Measurements from ENCODE around the gene BPI.
A peak's percentile ranks its signal among the peaks of the same experiment; 100 is the strongest.
"Not testable (repeated sequence)": the region's sequence is repeated elsewhere in the genome, so short reads cannot be mapped to it uniquely, and the experiment has no call there.

The BPI gene

GRCh38 chr20:38303908-38304379, at the start of gene BPI:
Gene BPI (plus strand): TSS chr20:38304156. CDS start chr20:38304224, 68 bp downstream.
- no peak within 1 kb of the TSS for H3K27ac ChIP-seq
- H3K4me3 ChIP-seq: no peak within 1 kb of the TSS

GRCh38 chr20:38254621-38255020, 49.3 kb upstream of the BPI start:
- H3K4me3 ChIP-seq: not testable (repeated sequence)
- H3K27ac ChIP-seq: peak overlapping the region in 2 of 21 experiments; percentile 25 to 57

- no peak overlapping the region for H3K4me3 ChIP-seq
- peak overlapping the region in 5 of 21 experiments; percentile 2 to 57 (median 25) for H3K27ac ChIP-seq
Observed at GRCh38 chr20:38255393-38255792, 48.6 kb upstream of the BPI start.

DNA sequence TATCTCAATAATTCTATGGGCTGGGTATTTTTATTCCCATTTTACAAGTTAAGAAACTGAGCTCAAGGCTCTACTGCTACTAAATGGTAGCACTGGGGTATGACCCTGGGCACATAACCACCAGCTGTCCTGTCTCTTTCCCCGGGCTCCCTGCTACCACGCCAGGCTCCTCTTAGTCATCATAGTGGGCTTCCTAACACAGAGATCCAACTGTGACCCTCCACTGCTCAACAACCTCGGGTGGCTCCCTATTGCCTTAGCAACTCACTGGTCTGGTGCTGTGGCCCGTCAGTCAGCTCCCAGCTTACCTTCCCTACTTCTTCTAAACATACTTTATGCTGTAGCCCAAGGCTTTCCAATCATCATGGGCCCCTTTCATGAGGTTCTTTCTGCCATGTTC, 47.9 kb upstream of the BPI start:
- Histone ChIP-seq H3K27ac (peak overlapping the region in 5 of 21 experiments; percentile 10 to 52 (median 27)), H3K4me3 (no peak overlapping the region)

GRCh38 chr20:38256966-38257365, 47.0 kb upstream of the BPI start:
- H3K4me3 ChIP-seq: no peak overlapping the region
- H3K27ac ChIP-seq: no peak overlapping the region

- Histone ChIP-seq H3K4me3 (no peak overlapping the region), H3K27ac (no peak overlapping the region)
Observed at GRCh38 chr20:38258545-38259215, 45.3 kb upstream of the BPI start.

DNA sequence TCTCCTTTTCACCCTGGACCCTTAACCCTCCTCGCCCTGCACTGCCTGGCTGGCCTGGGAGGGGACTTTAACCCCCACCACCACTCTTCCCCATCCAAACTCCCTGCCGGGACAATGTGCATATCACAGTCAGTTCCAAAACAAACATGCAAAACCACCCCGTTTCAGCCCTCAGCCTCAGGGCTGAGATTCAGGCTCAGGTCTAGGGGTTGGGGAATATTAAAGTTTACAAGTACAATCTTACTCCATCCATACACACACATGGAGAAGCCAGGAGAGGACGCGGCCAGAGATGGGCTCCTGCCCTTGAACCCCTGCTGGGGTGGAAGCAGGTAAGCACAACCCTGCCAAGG, 44.0 kb upstream of the BPI start:
- peak overlapping the region in 5 of 7 experiments; percentile 3 to 33 (median 20) for H3K4me3 ChIP-seq
- H3K27ac ChIP-seq: peak overlapping the region in 14 of 21 experiments; percentile 4 to 75 (median 49)

DNA sequence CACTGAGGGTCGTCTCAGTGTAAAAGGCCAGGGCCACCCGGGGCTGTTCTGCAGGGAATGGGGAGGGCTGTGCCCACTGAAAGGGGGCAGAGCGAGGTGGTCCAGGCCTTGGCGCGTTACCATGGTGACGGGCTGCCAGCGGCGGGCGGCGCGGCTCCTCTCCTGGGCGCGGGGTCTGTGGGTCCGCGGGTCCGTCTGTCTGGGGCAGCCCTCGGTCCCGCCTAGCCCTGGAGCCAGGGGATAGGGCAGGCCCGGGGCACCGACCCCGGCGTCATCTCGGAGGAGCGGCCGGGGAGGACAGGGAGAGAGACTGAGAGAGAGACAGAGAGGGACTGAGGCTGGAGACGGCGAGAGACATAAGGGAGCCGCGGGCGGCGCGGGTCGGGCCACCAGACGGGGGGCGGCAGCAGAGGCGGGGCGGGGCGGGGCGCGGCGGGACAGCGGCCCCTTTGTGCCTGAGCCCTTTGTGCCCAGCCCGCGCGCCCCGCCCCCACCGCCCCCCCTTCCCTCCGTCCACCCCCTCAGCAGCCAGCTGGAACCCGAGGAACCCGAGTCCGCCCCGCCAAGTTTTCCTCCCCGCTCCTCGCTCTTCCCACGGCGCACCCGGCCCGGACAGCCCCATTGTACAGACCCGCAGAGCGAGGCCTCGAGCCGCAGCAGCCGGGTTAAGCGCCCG, 43.4 kb upstream of the BPI start, which contains the start of gene KIAA1755:
TSS of gene KIAA1755 (minus strand) at position 358 of the 676 bp plus-strand sequence. CDS start at position 123, 235 bp downstream.
- peak within 1 kb of the TSS in 5 of 7 experiments; percentile 3 to 33 (median 20) for H3K4me3 ChIP-seq

GRCh38 chr20:38261054-38261390, 42.9 kb upstream of the BPI start:
- Histone ChIP-seq H3K4me3 (peak overlapping the region in 3 of 7 experiments; percentile 20 to 33 (median 28)), H3K27ac (peak overlapping the region in 6 of 21 experiments; percentile 4 to 75 (median 44))

More for the DNA sequence above, 43.4 kb upstream of the BPI start, which contains the start of gene KIAA1755:
- H3K27ac ChIP-seq: peak within 1 kb of the TSS in 15 of 21 experiments; percentile 4 to 75 (median 48)

- no peak overlapping the region for H3K4me3 ChIP-seq
- no peak overlapping the region for H3K27ac ChIP-seq
Observed at GRCh38 chr20:38262931-38263330, 41.0 kb upstream of the BPI start.

- no peak overlapping the region for H3K4me3 ChIP-seq
- H3K27ac ChIP-seq: no peak overlapping the region
Observed at GRCh38 chr20:38266426-38266825, 37.5 kb upstream of the BPI start.

DNA sequence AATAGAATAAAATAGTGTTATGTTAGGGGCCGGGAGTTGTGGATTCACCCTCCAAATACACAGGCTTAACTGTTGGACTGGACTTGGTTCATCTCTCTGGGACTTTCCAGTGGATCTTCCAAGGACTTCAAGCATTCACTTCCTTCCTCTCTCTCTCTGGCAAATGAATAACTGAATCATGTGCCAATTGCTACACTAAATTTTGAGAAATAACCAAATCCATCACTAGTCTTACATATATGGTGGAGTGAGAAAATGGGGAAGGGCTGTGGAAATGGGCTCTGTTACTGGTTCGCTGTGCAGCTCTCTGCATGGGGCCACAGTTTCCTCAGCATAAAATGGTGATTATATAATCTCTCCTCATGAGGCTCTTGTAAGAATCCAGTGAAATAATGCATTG, 36.7 kb upstream of the BPI start:
- no peak overlapping the region for H3K4me3 ChIP-seq
- H3K27ac ChIP-seq: no peak overlapping the region

DNA sequence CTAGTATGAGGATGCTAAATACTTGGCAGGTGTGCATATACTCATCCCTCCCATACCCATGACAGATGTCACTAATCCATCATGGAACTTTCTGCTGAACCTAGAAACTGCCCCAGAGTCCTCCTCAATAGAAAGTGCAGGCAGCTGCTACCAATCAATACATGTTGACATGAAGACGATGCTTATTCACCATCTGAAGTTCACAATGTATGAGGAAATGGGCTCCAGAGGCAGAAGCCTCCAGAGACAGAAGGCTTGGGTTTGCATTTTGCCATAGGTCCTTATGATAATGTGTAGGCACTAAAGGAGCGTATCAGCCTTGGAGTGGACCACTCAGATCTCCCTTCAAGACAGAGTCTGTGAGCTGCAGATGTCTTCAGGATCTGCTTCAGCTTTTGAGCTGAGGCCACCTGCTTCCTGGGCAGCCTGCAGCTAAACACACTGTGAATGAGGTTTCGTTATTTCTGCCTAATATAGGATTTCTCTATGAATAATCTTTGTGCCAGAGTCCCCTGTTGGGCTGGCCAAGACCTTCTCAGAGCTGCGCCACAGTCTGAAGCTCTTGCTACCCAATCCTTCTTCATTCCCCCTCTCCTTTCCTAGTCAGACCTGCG, 35.9 kb upstream of the BPI start:
- no peak overlapping the region for H3K27ac ChIP-seq
- no peak overlapping the region for H3K4me3 ChIP-seq

DNA sequence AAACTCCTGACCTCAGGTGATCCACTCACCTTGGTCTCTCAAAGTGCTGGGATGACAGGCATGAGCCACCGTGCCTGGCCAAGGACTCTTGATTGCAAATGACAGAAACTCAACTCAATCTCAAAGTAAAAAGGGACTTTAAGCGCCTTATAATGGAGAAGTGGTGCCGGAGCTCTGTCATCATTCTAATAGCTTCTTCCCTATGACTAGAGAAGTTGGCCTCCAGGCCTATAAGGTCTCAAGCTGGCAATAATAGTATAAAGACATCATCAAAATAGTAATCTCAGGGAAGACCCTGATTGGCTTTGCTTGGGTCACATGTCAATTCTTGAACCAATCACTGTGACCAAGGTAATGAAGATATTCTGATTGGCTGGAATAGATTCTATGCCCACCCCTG, 34.9 kb upstream of the BPI start:
- Histone ChIP-seq H3K4me3 (no peak overlapping the region), H3K27ac (no peak overlapping the region)

- Histone ChIP-seq H3K4me3 (no peak overlapping the region), H3K27ac (no peak overlapping the region)
Observed at GRCh38 chr20:38269715-38270114, 34.2 kb upstream of the BPI start.

- Histone ChIP-seq H3K27ac (peak overlapping the region in 9 of 21 experiments; percentile 15 to 70 (median 32)), H3K4me3 (no peak overlapping the region)
Observed at GRCh38 chr20:38270869-38271605, 32.9 kb upstream of the BPI start.

GRCh38 chr20:38271608-38272120, 32.3 kb upstream of the BPI start:
- H3K4me3 ChIP-seq: no peak overlapping the region
- H3K27ac ChIP-seq: peak overlapping the region in 1 of 21 experiments; percentile 70

- no peak overlapping the region for H3K4me3 ChIP-seq
- no peak overlapping the region for H3K27ac ChIP-seq
Observed at GRCh38 chr20:38272398-38272797, 31.6 kb upstream of the BPI start.

- H3K27ac ChIP-seq: no peak overlapping the region
Observed at GRCh38 chr20:38272961-38273360, 31.0 kb upstream of the BPI start.

More at GRCh38 chr20:38272961-38273360, 31.0 kb upstream of the BPI start:
- H3K4me3 ChIP-seq: no peak overlapping the region

Measured in skin epidermis (tissue), 12 donors.